Measurements from ENCODE around the gene KCND1.
A peak's percentile ranks its signal among the peaks of the same experiment; 100 is the strongest.
"Not testable (repeated sequence)": the region's sequence is repeated elsewhere in the genome, so short reads cannot be mapped to it uniquely, and the experiment has no call there.

Gene KCND1

DNA sequence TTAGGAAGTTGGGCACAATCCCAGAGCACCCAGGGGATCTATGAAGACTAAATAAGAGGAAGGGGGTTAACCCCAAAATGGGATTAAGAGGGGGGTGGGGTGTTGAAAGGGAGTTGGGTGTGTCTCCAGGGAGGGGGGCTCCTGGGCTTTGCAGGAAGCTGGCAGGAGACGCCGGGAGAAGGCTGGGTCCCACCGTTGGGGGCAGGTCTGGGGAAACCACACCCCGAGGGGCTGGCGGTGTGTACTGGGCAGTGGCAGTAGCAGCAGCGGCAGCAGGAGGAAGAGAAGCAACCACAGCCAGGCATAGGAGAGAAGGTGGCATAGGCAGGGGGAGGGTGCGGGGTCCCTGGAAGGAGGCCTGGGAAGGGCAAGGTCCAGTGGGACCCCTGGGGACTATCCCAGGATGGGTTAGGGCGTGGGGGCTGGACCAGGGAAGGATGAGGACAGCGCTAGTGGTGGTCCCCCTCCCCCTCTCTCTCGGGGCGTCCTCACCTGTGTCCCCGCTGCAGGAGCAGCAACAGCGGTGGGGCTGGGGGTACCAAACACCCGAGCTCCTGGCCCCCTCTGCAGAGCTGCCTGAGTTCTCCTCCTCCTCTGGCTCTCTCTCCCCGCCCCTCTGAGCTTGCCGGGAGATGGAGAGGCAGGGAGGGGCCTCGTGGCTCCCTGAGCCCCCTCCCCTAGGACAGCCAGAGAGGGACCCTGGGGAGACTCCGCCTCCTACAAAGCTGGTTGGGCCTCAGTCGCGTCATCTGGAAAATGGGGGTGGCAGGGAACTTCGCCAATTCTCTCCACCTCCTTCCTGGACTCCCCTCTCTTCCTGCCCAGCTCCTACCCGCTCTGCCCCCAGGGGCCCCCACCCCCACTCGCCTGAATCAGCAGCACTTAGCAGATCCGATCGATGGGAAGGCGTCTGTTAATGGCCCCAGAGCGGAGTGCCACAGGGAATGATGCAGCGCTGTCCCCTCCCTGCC is at the start of gene KCND1:
TSS of gene KCND1 (minus strand) at position 596 of the 971 bp plus-strand sequence. CDS start 1,573 bp downstream, outside the sequence.
- DNase-seq = no peak

DNA sequence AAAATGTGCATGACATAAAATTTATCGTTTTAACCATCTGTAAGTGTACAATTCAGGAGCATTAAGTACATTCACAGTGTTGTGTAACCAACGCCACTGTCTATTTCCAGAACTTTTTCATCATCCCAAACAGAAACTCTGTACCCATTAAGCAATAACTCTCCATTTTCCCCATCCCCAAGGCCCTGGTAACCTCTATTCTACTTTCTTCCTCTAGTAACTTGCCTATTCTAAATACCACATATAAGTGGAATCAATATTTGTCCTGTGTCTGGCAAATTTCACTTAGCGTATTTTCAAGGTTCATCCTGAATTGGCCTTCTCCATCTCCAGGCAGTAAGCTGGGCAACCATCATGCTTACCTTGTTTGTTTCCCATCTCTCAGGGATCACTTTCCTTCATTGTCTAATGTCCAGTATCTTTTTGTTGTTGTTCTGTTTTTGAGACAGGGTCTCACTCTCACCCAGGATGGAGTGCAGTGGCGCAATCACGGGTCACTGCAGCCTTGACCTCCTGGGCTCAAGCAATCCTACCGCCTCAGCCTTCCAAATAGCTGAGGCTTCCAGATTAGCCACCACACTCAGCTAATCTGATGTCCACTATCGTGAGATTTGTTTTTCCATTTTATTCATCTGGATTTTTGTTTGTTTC is 48.1 kb upstream of the KCND1 start:
- DNase-seq = no peak

DNA sequence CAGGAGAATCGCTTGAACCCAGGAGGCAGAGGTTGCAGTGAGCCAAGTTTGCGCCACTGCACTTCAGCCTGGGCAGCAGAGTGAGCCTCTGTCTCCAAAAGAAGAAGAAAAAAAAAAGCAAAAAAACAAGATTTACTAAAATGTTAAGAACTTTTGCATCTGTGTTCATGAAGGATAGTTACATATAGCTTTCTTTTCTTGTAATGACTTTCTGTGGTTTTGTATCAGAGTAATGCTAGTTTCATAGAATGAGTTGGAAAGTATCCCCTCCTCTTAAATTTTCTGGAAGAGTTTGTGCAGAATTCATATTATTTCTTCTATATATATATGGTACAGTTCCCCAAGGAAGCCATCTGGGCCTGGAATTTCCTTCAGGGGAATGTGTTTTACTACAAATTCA is 47.4 kb upstream of the KCND1 start:
- no peak for DNase-seq

DNA sequence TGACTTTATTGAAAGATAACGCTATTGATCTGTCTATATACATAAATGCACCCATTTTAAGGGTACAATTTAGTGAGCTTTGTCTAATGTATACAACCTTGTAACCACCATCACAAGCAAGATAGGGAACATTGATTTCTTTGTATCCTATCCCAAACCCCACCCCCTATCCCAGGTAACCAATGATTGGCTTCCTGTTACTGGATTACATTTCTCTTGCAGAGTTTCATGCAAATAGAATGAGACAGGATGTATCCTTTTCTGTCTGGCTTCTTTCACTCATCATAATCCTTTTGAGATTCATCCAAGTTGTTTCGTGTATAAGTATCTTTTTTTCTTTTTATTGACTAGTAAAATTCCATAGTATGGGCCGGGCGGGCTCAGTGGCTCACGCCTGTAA is 32.1 kb upstream of the KCND1 start:
- no peak for DNase-seq

DNA sequence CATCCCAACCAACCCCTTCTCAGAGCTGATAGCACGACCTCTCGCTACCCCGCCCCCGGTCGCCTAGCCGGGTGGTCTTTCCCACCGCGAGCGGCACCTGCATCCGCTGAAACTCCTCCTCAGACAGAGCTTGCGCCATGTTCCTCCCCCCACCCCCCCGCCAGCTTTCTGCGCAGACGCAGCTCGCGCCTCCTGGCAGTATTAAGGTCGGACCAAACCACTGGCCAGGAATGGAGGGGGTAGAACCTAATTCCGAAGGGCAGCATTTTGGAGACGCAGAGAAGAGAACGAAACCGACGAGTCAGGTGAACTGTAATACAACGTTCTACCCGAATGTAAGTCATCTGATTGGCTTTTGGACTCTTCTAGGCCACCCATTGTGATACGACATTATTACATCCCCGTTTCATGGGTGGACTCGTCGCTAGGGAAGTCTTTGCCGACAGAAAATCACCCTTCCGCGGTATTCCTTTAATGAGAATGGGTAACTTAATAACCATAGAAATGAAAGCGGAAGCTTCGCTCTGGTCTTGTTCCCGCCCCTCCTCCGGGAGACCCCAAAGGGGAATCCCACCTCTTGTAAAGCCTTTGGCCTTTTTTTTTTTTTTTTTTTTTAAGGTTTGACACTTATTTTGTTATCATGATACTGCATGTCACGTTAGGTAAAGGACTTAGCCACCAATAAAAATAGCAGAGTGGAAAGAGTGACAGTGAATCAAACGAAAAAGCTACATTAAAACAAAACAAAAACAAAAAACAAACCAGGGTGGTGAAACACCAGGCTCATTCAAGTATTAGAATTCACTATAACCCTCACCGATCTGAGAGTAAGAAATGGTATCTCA is 30.7 kb upstream of the KCND1 start, which contains the start of gene GRIPAP1:
TSS of gene GRIPAP1 (minus strand) at position 174 of the 845 bp plus-strand sequence. CDS start at position 139, 35 bp downstream.
- DNase-seq = peak; percentile 31 to 57

DNA sequence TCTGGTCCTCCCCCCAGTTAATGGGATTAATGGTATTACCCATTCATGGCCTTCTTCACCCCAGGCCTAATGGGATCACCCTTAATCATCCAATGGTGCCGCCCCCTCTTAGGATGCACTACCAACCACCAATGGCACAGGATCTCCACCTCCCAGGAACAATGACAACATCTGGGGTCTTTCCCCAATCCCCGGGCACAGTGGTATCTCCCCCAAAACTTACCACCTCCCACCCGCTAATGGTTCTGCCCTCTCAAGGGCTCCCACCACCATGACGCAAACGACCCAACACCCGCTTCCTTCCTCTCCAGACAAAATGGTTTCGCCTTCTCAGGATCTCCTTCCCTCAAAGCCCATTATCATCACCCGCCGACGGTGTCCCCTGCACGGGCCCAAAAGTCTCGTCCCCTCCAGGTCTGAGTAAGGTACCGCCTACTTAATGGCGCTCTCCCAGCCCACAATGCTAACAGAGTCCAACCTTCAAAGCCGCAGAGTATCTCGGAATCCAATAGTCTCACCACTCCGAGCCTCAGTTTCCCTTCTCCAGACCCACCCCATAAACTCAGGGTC is 30.0 kb upstream of the KCND1 start:
- no peak for DNase-seq

DNA sequence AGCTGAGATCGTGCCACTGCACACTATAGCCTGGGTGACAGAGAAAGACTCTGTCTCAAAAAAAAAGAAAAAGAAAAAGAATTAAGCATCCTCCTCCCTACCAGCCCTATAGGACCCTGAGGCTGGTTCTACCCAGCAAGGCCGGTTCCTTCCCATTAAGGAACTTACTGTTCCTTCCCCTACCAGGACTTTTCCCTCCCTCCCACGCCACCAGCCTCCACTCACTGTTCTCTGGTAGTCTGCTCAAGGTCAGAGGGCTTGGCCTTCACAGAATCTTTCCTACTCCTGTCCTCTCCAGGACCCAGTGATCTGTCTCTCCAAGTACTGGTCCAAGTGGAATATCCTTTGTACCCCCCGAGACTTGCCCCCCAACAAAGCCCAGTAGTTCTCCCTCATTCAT is 29.0 kb upstream of the KCND1 start:
- no peak for DNase-seq

DNA sequence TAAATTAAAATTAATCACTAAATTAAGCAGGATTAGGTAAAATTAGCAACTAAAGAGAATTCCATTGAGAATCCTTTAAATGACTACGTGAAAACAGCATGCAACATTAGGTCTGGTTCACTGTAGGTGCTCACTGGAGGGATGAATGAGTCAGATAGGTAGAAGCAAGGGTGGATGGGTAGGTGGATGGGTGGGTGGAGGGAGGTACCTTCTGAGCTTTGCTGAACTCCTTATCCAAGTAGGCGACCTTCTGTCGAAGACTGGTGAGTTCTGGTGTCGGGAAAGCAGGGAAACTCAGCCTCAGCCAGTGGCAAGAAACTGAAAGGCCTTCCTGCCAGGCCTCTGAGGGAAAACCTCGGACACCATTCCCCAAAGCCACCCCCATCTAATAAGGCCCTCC is 27.4 kb upstream of the KCND1 start:
- DNase-seq = no peak

DNA sequence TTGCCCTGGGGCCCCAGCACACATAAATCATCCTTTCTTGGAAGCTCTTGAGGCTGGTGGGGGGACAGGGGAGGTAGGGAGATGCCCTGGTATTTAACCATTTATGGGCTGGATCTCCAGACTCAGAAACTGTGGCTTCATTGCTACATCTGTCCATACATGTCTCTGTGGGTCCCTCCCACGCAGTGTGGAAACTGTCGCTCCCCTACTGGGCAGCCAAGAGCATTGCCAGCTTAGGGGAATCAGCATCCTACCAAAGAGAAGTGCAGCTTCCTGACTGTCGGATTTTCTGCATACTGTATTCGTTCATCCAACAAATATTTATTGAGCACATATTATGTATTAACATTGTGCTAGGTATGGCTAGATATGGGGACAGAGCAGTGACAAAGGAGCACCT is 26.7 kb upstream of the KCND1 start:
- no peak for DNase-seq

DNA sequence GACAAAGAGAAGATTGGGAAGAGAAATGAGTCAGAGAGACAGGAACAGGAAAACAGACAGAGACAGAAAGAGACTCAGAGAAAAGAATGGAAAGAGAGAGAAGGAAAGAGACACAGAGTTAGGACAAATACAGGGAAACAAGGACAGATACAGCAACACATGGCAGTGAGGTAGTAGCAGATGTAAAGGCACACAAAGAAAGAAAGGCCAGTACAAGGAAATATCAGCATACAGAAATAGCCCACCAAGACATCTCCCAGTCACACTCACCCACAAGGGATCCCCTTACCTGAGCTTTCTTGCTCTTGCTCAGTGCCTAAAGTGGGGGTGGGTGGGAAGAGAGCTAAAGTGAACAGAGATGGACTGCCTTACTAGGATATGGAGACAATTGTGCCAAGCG is 26.2 kb upstream of the KCND1 start:
- DNase-seq = no peak

DNA sequence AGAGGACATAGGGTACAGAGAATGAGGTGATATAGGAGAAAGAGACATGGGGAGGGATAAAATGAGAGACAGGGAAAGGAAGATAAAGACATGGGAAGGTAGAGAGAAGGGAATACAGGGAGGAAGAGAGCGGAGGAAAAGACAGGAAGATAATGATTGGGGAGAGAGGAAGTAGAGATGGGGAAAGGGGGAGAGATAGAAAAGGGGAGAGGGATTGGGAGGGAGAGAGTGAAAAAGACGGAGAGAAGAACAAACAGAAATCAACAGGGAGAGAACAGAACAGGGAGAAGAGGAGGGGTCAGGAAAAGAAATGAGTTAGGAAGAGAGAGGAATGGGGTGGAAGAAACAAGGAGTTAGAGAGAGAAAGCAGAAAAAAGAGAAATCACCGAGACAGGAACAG is 25.8 kb upstream of the KCND1 start:
- no peak for DNase-seq

DNA sequence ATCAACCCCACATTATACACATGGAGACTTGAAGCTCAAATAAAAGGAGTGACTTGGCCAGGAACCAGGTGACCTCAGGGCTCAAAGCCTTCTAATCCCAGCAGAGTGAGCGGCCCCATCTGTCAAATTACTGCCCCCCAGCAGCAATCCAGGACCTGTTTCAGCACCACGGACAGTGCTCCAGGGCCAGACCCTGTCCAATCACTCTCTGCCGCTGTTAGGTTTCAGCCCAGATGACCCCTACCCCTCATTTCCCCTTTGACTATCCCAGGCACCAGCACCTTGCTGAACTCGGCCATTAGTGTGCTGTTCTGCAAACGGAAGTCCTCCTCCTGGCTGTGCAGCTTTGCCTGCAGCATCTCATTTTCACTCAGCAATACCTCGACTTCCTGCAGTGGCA is 25.3 kb upstream of the KCND1 start:
- no peak for DNase-seq

DNA sequence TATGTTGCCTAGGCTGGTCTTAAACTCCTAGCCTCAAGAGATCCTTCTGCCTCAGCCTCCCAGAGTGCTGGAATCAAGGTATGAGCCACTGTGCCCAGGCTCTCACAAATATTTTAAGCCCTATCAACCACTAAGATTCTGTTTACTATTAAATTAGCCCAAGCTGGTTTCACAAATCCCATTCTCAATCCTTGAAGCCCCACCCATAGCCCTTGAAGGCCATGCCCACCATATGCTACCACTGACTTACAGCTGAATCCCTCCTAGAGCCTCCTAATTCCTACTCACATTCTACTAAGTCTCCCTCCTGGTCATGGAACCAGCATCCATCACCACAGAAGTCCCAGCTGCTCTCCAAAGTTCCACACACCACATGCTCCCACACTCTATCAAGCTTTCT is 20.7 kb upstream of the KCND1 start:
- DNase-seq = no peak

DNA sequence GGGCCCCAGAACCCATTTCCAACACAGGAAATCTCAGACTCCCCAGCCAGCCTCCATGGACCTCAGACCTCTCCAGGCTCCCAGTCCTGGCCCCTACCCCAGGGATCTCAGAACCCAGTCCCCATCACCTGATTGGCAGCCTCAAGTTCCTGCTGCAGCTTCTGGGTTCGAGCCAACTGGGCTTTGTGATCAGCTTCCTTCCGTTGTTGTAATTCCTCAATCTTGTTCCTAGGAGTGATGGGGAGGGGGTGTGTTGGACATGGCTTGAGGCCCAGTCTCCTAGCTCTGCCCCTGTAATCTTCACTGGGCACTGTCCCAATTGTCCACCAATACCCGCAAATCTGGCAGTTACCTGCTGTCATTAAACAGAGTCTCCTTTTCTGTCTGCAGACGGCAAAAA is 17.8 kb upstream of the KCND1 start:
- DNase-seq = no peak

DNA sequence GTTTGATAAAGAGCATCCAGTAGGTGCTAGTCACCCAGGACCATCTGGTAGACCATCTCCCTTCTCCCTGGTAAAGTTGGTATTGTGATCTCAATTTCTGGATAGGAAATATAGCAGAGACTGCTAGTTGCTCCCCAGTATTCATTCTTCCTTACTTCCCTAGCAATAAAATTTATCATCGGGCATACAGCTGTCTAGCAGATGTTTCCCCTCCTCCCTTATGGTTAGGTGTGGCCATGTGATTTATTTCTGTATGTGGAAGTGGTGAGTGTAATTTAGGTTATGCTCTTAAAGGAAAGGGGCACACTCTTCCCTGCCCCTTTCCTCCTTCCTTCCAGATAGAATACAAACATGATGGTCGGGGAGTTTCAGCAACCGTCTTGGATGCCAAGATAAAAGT is 12.3 kb upstream of the KCND1 start:
- no peak for DNase-seq

DNA sequence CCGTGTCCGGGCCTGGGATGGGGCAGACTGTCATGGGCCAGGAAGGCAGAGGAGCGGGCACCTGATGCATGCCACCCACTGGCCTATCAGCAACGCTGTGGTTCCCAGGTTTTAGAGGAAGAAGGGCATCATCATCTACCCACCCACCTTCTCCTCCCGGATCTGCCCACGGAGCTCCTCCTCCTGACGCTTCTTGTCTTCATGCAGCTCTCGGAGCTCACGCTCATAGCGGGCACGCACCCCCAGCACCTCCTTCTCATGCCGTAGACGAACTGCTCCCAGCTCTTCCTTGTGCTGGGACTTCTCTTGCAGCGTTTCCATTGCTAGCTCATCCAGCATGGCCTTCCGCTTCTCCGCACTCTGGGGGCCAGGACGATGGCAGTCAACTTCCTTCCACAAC is 11.4 kb upstream of the KCND1 start:
- no peak for DNase-seq

DNA sequence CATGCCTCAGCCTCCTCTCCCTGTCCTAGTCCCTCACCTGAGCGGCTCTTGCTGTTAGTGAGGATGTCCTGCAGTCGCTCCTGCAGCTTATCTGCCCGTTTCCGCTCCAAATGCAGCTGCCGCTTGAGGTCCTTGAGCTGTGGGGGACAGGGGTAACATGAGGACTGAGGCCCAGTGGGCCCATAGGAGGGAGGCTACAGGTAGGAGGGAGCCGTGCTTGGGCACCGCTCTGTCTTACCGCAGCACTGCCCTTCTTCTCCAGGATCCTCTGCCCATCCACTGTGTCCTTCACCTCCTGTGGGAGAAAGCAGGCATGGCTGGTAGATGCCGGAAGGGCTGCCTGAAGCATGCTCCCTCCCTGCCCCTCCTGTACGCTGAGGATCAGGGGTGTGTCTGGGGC is 9.5 kb upstream of the KCND1 start:
- DNase-seq = no peak

DNA sequence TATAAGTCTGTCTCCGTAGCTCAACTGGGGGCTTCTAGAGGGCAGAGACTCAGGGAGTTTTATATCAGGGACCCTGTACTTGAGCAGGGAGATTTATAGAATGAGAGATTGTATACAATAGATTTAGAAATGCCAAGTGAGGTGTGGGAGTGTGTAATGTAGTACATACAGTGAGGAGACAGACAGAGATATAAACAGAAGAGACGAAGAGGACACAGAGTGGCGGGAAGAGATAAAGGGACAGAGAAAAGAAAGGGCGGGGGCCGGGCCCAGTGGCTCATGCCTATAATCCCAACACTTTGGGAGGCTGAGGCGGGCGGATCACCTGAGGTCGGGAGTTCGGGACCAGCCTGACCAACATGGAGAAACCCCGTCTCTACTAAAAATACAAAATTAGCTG is 8.7 kb upstream of the KCND1 start:
- not testable (repeated sequence) for DNase-seq

DNA sequence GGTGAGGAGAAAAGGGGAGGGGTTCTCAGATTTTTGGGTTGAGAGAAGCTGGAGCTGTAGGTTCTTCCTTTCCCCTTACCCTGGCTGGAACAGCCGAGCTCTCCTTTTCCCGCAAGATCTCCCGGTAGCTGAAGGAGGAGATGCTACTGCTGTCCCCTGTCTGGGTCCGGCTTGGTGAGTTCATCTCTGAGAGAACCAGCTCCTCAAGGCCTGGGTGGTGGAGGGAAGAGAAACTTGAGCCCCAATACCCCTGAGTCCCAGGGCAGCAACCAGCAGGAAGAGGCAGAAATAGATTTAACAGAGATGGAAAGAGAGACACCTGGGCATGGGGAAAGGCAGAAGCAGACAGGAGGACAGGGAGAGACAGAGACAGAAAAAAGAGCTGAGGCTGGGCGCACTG is 6.6 kb upstream of the KCND1 start:
- no peak for DNase-seq

DNA sequence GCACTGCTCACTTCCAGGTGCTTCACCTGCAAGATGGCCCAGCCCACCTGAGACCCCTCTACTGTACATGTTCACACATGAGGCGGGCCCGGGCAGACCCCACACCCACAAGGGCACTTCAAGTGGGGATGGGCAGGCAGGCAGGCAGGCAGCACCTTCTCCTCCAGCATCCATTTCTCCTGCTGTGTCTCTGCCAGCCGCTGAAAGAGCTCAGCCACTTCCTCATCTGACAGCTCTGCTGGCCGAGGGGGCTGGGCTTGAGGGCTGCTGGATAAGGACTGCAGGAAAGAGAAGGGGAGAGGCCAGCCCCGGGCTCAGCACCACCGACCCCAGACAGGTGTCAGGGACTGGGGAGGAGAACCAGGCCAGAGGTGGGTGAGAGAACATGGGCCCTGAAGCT is 4.4 kb upstream of the KCND1 start:
- DNase-seq = no peak

DNA sequence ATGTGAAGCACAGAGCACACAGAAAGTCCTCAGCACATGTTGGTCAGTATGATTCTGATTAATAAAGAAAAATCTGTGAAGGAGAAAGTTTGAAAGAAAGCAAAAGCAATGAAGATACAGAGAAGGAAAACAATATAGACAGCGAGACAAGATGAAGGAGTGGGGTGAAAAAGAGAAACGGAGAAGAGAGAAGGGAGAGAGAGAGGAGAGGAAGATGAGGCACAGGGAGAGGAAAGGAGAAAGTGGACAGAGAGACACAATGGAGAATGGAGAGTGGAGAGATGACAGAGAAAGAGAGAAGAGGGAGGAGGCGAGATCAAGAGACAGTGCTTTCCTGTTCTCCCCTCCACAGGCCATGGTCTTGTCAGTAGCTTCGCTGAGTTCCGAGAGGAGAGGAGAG is 3.9 kb upstream of the KCND1 start:
- no peak for DNase-seq

DNA sequence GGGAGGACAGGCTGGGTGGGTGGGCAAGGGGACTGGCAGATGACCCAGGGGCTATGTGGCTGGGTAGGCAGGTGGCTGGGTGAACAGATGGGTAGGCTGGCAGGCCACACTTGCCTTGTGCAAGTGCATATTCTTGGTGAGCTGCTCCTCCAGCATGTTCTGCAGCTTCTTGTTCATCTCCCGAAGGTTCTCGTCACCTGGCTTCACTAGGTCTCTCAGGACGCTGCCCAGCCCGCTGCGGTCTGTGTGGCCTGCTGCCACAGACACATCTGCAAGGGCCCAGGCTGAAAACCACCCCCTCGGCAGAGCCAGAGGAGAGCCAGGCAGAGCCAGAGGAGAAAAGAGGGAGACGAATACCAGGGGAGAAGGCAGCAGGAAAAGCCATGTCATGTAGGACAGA is 3.4 kb upstream of the KCND1 start:
- no peak for DNase-seq

DNA sequence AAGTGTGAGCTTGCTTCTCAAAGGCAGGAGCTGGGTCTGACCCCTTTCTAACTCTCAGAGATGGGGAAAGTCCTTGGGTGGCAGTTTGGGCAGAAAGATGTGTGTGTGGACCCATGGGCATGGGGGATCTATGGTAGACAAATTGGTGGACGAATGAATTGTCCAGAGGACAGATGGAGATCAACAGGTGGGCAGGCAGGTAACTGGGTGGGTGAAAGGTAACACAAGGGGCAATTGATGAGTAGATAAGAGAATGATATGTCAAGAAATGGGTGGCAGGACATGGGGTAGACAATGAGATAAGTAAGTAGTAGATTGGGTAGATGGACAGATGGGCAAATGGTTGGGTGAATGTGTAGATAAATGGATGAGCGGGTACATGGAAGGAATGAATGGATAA is 2.9 kb upstream of the KCND1 start:
- no peak for DNase-seq
